GM23338 (cell line): ENCODE data around the gene TAMM41. TPM values are rescaled to one million over a fixed set of nuclear protein-coding genes. Genes with fewer than 3 reads are reported as not detected.

Experiments used
- ATAC-seq: fragments of 200-7000 bp; cut with Tn5 transposase; 3 replicates; pipeline ENCODE4 v1.9.1; 2020
- DNase-seq: peaks from one replicate; pipeline ENCODE4 v3.0.0-alpha.2; 2015; ENCODE audit warnings: low spot score
- H2AFZ ChIP-seq: fragments of 200-600 bp; sonication (generic); 2 replicates; pipeline ENCODE4 v1.8.0; 2016; ENCODE audit warnings: antibody characterized with exemption, mild to moderate bottlenecking, moderate library complexity
- H3F3A ChIP-seq: fragments of 200-600 bp; sonication (generic); replicated peaks from 2 replicates; pipeline ENCODE4 v1.8.0; 2017; ENCODE audit warnings: antibody characterized with exemption, mixed run types, low read depth
- H3K27ac ChIP-seq: fragments of 200-600 bp; sonication (generic); 2 replicates; pipeline ENCODE4 v1.6.1; 2016; ENCODE audit warnings: low read depth
- H3K27me3 ChIP-seq: fragments of 200-600 bp; sonication (generic); 2 replicates; pipeline ENCODE4 v1.8.0; 2016; ENCODE audit warnings: mild to moderate bottlenecking, mixed run types, moderate library complexity; ENCODE audit not compliant: insufficient read depth
- H3K36me3 ChIP-seq: fragments of 200-600 bp; sonication (generic); 2 replicates; pipeline ENCODE4 v1.8.0; 2016; ENCODE audit warnings: mild to moderate bottlenecking; ENCODE audit not compliant: insufficient read depth
- H3K4me1 ChIP-seq: fragments of 200-600 bp; sonication (generic); 2 replicates; pipeline ENCODE4 v1.8.0; 2016; ENCODE audit warnings: mild to moderate bottlenecking, moderate library complexity; ENCODE audit not compliant: insufficient read depth
- H3K4me2 ChIP-seq: fragments of 200-600 bp; sonication (generic); 2 replicates; pipeline ENCODE4 v1.7.1; 2017; ENCODE audit warnings: mixed run types
- H3K4me3 ChIP-seq: fragments of 200-600 bp; sonication (generic); 2 replicates; pipeline ENCODE4 v1.6.1; 2016; ENCODE audit warnings: mixed run types
- H3K79me2 ChIP-seq: fragments of 200-600 bp; sonication (generic); replicated peaks from 2 replicates; pipeline ENCODE4 v1.8.0; 2017; ENCODE audit warnings: mild to moderate bottlenecking; ENCODE audit not compliant: insufficient read depth
- H3K9me2 ChIP-seq: fragments of 200-600 bp; sonication (generic); 2 replicates; pipeline ENCODE4 v1.8.0; 2017; ENCODE audit not compliant: insufficient read depth
- H4K20me1 ChIP-seq: fragments of 200-600 bp; sonication (generic); replicated peaks from 2 replicates; pipeline ENCODE4 v1.8.0; 2017; ENCODE audit warnings: mild to moderate bottlenecking; ENCODE audit not compliant: insufficient read depth
- H3K27ac Mint-ChIP-seq: 2 replicates; pipeline ENCODE4 v1.8.0; 2020; ENCODE audit warnings: inconsistent platforms, mild to moderate bottlenecking, moderate library complexity, mixed read lengths
- H3K27me3 Mint-ChIP-seq: 3 replicates; pipeline ENCODE4 v1.8.0; 2022; ENCODE audit warnings: low read depth, mild to moderate bottlenecking, moderate library complexity, mixed read lengths, inconsistent platforms; ENCODE audit not compliant: insufficient read depth, poor library complexity
- H3K36me3 Mint-ChIP-seq: 3 replicates; pipeline ENCODE4 v1.8.0; 2021; ENCODE audit warnings: low read depth, mild to moderate bottlenecking, inconsistent platforms, moderate library complexity, mixed read lengths
- H3K4me1 Mint-ChIP-seq: 3 replicates; pipeline ENCODE4 v1.8.0; 2020; ENCODE audit warnings: mild to moderate bottlenecking, inconsistent platforms, mixed read lengths
- H3K4me3 Mint-ChIP-seq: 3 replicates; pipeline ENCODE4 v1.8.0; 2021; ENCODE audit warnings: moderate library complexity, mild to moderate bottlenecking, inconsistent platforms, mixed read lengths
- H3K9me3 Mint-ChIP-seq: 3 replicates; pipeline ENCODE4 v1.8.0; 2020; ENCODE audit warnings: moderate library complexity, mild to moderate bottlenecking, inconsistent platforms, mixed read lengths
- CREB1 ChIP-seq: fragments of 250-450 bp; sonication (Bioruptor Pico); IDR thresholded peaks from 2 replicates; pipeline ENCODE4 v1.5.0; 2020; ENCODE audit warnings: low read depth, mild to moderate bottlenecking, moderate library complexity
- EZH2 ChIP-seq: fragments of 200-600 bp; sonication (generic); IDR thresholded peaks from one replicate; pipeline ENCODE4 v1.8.0; 2017; ENCODE audit warnings: antibody characterized with exemption, mild to moderate bottlenecking, low read depth; ENCODE audit not compliant: unreplicated experiment
- EZH2phosphoT487 ChIP-seq: fragments of 200-600 bp; sonication (generic); IDR thresholded peaks from one replicate; pipeline ENCODE4 v1.8.1; 2018; ENCODE audit warnings: antibody characterized with exemption; ENCODE audit not compliant: unreplicated experiment
- NANOG ChIP-seq: IDR thresholded peaks from 2 replicates; pipeline ENCODE4 v1.6.1; 2016; ENCODE audit warnings: antibody characterized with exemption, borderline replicate concordance
- STAT1 ChIP-seq: IDR thresholded peaks from one replicate; pipeline ENCODE4 v1.6.1; 2016; ENCODE audit warnings: antibody characterized with exemption; ENCODE audit not compliant: unreplicated experiment
- ZNF114 ChIP-seq: fragments of 250-450 bp; sonication (Bioruptor Pico); IDR thresholded peaks from 2 replicates; pipeline ENCODE4 v1.5.0; 2020; ENCODE audit warnings: mild to moderate bottlenecking, moderate library complexity
- ZNF331 ChIP-seq: fragments of 250-450 bp; sonication (Bioruptor Pico); IDR thresholded peaks from 2 replicates; pipeline ENCODE4 v1.5.0; 2020; ENCODE audit warnings: low read depth, mild to moderate bottlenecking, moderate library complexity
- polyA plus RNA-seq: library from polyadenylated mRNA; unstranded; fragments of >200 nt; fragmentation: Nextera tagmentation; extraction: Ambion mirVana; gene quantifications from 2 replicates; pipeline ENCODE4 v1.2.1, GENCODE V29; 2016
- total RNA-seq: library from RNA; depleted of rRNA; stranded (reverse); fragments of >200 nt; shearing (Covaris generic); gene quantifications from 2 replicates; pipeline ENCODE4 v1.2.3, GENCODE V29; 2014
- TF ChIP-seq, protein P1 (sequence below): IDR thresholded peaks from one replicate; pipeline ENCODE4 v1.6.1; 2018; ENCODE audit warnings: antibody characterized with exemption; ENCODE audit not compliant: unreplicated experiment
- TF ChIP-seq, protein P2 (sequence below), 2 experiments: fragments of 200-600 bp in 1 of 2; sonication (generic) in 1 of 2; conservative IDR thresholded peaks; 2 replicates each; pipeline versions ENCODE4 v1.5.1 to v1.6.1; 2016 to 2017; ENCODE audit warnings: antibody characterized with exemption in 2 of 2, low read depth in 2 of 2, mild to moderate bottlenecking in 2 of 2, moderate library complexity in 1 of 2
- TF ChIP-seq, protein P3 (sequence below): fragments of 250-450 bp; sonication (Bioruptor Pico); IDR thresholded peaks from 2 replicates; pipeline ENCODE4 v1.5.0; 2020; ENCODE audit warnings: mild to moderate bottlenecking, moderate library complexity
- TF ChIP-seq, protein P4 (sequence below): IDR thresholded peaks from 2 replicates; pipeline ENCODE4 v1.6.1; 2016; ENCODE audit warnings: antibody characterized with exemption

Gene TAMM41
- total and polyA plus RNA-seq, 2 experiments from 2014 or later = 8.9 to 19.2 TPM

DNA sequence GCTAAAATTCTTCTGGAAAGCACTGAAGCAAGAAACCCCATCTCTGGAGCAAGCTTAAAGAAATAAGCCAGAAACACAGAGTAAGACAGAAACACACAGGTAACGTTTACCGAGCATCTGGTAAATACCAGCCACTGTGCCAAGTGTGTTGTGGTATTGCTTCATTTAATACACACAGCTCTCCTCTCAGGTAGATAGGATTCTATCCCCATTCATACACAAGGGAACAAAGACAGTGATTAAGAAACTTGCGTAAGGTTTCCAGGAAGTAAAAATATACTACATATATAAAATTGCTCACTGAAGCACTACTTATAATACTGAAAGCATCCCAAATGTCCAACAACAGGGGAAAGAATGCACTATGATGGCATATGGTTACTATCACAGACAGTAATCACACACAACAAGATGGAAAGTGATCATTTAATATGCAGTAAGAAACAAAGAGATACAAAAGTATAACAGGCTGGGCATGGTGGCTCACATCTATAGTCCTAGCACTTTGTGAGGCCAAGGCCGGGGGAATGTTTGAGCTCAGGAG, 27.5 kb downstream of the TAMM41 start:
- no peak overlapping the region for H3K4me2 ChIP-seq
- H3K27me3 ChIP-seq = no peaks in the 10 kb centered on the region
- H3K27ac ChIP-seq = no peak overlapping the region
- ATAC-seq (no peak), DNase-seq (no peak)
- no peaks in the 10 kb centered on the region for H3K4me1 ChIP-seq
- H2AFZ ChIP-seq = no peak overlapping the region
- no peaks in the 10 kb centered on the region for H3K9me2 ChIP-seq
- no peak overlapping the region for H3K4me3 ChIP-seq
- H3K79me2 ChIP-seq = no peaks in the 10 kb centered on the region
- H3K36me3 ChIP-seq = no peaks in the 10 kb centered on the region
- H3K4me3 Mint-ChIP-seq = no peak overlapping the region
- TF ChIP-seq EZH2phosphoT487 (no peak), NANOG (no peak), EZH2 (no peak), STAT1 (no peak), ZNF114 (CRISPR knock-in tag) (no peak), CREB1 (CRISPR knock-in tag) (no peak), ZNF331 (CRISPR knock-in tag) (no peak)
- TF ChIP-seq, protein P1, sequence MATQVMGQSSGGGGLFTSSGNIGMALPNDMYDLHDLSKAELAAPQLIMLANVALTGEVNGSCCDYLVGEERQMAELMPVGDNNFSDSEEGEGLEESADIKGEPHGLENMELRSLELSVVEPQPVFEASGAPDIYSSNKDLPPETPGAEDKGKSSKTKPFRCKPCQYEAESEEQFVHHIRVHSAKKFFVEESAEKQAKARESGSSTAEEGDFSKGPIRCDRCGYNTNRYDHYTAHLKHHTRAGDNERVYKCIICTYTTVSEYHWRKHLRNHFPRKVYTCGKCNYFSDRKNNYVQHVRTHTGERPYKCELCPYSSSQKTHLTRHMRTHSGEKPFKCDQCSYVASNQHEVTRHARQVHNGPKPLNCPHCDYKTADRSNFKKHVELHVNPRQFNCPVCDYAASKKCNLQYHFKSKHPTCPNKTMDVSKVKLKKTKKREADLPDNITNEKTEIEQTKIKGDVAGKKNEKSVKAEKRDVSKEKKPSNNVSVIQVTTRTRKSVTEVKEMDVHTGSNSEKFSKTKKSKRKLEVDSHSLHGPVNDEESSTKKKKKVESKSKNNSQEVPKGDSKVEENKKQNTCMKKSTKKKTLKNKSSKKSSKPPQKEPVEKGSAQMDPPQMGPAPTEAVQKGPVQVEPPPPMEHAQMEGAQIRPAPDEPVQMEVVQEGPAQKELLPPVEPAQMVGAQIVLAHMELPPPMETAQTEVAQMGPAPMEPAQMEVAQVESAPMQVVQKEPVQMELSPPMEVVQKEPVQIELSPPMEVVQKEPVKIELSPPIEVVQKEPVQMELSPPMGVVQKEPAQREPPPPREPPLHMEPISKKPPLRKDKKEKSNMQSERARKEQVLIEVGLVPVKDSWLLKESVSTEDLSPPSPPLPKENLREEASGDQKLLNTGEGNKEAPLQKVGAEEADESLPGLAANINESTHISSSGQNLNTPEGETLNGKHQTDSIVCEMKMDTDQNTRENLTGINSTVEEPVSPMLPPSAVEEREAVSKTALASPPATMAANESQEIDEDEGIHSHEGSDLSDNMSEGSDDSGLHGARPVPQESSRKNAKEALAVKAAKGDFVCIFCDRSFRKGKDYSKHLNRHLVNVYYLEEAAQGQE = no peak
- TF ChIP-seq, protein P2, sequence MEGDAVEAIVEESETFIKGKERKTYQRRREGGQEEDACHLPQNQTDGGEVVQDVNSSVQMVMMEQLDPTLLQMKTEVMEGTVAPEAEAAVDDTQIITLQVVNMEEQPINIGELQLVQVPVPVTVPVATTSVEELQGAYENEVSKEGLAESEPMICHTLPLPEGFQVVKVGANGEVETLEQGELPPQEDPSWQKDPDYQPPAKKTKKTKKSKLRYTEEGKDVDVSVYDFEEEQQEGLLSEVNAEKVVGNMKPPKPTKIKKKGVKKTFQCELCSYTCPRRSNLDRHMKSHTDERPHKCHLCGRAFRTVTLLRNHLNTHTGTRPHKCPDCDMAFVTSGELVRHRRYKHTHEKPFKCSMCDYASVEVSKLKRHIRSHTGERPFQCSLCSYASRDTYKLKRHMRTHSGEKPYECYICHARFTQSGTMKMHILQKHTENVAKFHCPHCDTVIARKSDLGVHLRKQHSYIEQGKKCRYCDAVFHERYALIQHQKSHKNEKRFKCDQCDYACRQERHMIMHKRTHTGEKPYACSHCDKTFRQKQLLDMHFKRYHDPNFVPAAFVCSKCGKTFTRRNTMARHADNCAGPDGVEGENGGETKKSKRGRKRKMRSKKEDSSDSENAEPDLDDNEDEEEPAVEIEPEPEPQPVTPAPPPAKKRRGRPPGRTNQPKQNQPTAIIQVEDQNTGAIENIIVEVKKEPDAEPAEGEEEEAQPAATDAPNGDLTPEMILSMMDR (conservative IDR thresholded peaks at IDR 0.05; ENCODE audit: low read depth in 2 of 2) = no peak
- TF ChIP-seq, protein P3, sequence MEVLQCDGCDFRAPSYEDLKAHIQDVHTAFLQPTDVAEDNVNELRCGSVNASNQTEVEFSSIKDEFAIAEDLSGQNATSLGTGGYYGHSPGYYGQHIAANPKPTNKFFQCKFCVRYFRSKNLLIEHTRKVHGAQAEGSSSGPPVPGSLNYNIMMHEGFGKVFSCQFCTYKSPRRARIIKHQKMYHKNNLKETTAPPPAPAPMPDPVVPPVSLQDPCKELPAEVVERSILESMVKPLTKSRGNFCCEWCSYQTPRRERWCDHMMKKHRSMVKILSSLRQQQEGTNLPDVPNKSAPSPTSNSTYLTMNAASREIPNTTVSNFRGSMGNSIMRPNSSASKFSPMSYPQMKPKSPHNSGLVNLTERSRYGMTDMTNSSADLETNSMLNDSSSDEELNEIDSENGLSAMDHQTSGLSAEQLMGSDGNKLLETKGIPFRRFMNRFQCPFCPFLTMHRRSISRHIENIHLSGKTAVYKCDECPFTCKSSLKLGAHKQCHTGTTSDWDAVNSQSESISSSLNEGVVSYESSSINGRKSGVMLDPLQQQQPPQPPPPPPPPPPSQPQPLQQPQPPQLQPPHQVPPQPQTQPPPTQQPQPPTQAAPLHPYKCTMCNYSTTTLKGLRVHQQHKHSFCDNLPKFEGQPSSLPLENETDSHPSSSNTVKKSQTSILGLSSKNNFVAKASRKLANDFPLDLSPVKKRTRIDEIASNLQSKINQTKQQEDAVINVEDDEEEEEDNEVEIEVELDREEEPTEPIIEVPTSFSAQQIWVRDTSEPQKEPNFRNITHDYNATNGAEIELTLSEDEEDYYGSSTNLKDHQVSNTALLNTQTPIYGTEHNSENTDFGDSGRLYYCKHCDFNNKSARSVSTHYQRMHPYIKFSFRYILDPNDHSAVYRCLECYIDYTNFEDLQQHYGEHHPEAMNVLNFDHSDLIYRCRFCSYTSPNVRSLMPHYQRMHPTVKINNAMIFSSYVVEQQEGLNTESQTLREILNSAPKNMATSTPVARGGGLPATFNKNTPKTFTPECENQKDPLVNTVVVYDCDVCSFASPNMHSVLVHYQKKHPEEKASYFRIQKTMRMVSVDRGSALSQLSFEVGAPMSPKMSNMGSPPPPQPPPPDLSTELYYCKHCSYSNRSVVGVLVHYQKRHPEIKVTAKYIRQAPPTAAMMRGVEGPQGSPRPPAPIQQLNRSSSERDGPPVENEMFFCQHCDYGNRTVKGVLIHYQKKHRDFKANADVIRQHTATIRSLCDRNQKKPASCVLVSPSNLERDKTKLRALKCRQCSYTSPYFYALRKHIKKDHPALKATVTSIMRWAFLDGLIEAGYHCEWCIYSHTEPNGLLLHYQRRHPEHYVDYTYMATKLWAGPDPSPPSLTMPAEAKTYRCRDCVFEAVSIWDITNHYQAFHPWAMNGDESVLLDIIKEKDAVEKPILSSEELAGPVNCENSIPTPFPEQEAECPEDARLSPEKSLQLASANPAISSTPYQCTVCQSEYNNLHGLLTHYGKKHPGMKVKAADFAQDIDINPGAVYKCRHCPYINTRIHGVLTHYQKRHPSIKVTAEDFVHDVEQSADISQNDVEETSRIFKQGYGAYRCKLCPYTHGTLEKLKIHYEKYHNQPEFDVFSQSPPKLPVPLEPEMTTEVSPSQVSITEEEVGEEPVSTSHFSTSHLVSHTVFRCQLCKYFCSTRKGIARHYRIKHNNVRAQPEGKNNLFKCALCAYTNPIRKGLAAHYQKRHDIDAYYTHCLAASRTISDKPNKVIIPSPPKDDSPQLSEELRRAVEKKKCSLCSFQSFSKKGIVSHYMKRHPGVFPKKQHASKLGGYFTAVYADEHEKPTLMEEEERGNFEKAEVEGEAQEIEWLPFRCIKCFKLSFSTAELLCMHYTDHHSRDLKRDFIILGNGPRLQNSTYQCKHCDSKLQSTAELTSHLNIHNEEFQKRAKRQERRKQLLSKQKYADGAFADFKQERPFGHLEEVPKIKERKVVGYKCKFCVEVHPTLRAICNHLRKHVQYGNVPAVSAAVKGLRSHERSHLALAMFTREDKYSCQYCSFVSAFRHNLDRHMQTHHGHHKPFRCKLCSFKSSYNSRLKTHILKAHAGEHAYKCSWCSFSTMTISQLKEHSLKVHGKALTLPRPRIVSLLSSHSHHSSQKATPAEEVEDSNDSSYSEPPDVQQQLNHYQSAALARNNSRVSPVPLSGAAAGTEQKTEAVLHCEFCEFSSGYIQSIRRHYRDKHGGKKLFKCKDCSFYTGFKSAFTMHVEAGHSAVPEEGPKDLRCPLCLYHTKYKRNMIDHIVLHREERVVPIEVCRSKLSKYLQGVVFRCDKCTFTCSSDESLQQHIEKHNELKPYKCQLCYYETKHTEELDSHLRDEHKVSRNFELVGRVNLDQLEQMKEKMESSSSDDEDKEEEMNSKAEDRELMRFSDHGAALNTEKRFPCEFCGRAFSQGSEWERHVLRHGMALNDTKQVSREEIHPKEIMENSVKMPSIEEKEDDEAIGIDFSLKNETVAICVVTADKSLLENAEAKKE (CRISPR knock-in tag) = no peak
- TF ChIP-seq, protein P4, sequence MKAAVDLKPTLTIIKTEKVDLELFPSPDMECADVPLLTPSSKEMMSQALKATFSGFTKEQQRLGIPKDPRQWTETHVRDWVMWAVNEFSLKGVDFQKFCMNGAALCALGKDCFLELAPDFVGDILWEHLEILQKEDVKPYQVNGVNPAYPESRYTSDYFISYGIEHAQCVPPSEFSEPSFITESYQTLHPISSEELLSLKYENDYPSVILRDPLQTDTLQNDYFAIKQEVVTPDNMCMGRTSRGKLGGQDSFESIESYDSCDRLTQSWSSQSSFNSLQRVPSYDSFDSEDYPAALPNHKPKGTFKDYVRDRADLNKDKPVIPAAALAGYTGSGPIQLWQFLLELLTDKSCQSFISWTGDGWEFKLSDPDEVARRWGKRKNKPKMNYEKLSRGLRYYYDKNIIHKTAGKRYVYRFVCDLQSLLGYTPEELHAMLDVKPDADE = no peak
- H3K4me1 Mint-ChIP-seq = no peaks in the 10 kb centered on the region
- no peaks in the 10 kb centered on the region for H3K27me3 Mint-ChIP-seq
- H3K36me3 Mint-ChIP-seq = peaks cover 13% of the 10 kb centered on the region; the same call in 2 of the 3 replicates
- H3K27ac Mint-ChIP-seq = no peak overlapping the region
- H3K9me3 Mint-ChIP-seq = no peaks in the 10 kb centered on the region
- H4K20me1 ChIP-seq = no peaks in the 10 kb centered on the region; the same call in 1 of the 2 replicates
- no peaks in the 10 kb centered on the region for H3F3A ChIP-seq
